ENCODE results near the gene LYPD6B. TPM values are rescaled to one million over a fixed set of nuclear protein-coding genes. Genes with fewer than 3 reads are reported as not detected.

LYPD6B gene
- total RNA-seq, 2 experiments from 2014 or later: not detected

DNA sequence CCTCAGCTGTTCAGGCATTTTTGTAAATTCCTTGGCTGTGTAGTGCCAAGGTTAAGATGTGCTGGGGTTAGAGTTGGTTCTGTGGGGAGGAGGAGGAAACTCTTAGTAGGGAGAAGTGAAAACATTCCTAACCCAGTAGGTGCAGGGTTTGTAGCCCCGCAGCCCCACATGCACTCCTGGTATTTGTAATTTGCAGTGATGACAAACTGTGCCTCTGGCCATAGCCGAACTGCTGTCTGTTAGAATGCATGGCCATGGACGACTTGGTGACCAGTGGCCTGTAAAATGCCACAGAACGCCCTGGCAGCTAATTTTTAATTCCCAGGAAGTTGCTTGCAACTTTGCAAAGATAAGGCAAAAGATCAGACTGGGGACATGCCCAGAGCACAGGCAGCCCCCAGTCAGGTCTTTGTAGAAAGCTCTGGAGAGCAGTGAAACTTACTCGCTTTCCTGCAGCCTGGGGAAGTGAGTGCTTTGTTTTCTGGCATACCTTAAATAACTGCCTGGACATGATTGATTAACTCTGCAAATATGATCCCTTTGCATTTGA lies 38.4 kb downstream of the LYPD6B start:
- Mint-ChIP-seq H3K27me3 (peaks cover 22% of the 10 kb centered on the region), H3K4me1 (no peaks in the 10 kb centered on the region), H3K27ac (no peak overlapping the region), H3K9me3 (no peaks in the 10 kb centered on the region), H3K4me3 (no peak overlapping the region), H3K36me3 (ENCODE audit: low read depth) (no peaks in the 10 kb centered on the region)
- ChIA-PET CTCF (no interaction called here), POLR2A (no interaction called here)
- DNase-seq: no peak

DNA sequence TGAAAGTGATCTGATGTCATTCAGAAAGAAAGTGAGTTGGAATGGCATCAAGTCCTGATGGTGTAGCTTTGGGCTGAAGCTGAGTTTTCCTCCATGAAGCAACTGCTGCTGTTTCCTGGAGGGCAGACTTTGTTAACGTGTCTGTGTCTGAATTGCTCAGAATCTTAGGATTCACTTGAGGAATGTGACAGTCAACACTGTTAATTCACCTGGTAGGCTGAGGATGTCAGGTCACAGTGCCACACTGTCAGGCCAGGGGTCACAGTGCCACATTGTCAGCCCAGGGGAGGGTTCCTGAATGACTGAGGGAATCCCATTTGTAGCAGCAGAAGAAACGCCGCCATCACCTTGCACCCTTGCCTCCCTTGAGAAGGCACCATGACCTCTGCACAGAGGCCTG lies 39.4 kb downstream of the LYPD6B start:
- CTCF ChIA-PET: interaction anchor here (0.6 kb wide), 1 partner anchor 8 kb away, joined by 4 read pairs; no protein-coding TSS in a partner anchor
- H3K9me3 Mint-ChIP-seq: no peaks in the 10 kb centered on the region
- H3K27ac Mint-ChIP-seq: no peak overlapping the region

DNA sequence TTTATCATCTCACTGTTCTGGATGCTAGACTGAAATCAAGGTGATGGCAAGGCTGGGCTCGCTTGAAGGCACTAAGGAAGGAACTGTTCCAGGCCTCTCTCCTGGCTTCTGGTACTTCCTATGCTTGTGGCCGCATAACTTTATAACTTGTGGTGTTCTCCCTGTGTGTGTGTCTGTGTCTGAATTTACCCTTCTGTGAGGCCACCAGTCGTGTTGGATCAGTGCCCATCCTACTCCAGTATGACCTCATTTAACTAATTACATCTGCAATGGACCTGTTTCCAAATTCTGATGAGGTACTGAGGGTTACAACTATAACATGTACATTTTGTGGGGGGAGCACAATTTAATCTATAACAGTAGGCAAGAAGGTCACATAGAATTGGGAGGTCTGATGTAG lies 41.6 kb downstream of the LYPD6B start:
- no peak for DNase-seq
- H3K36me3 Mint-ChIP-seq (ENCODE audit: low read depth): no peaks in the 10 kb centered on the region
- H3K27me3 Mint-ChIP-seq: peaks cover 26% of the 10 kb centered on the region
- POLR2A ChIA-PET: no interaction called here
- no peak overlapping the region for H3K27ac Mint-ChIP-seq
- H3K4me3 Mint-ChIP-seq: no peak overlapping the region
- H3K4me1 Mint-ChIP-seq: no peaks in the 10 kb centered on the region
- no peaks in the 10 kb centered on the region for H3K9me3 Mint-ChIP-seq
- CTCF ChIA-PET: no interaction called here

More for the DNA sequence above, 39.4 kb downstream of the LYPD6B start:
- Mint-ChIP-seq H3K36me3 (ENCODE audit: low read depth) (no peaks in the 10 kb centered on the region), H3K27me3 (peaks cover 23% of the 10 kb centered on the region), H3K4me1 (no peaks in the 10 kb centered on the region), H3K4me3 (no peak overlapping the region)
- POLR2A ChIA-PET: no interaction called here
- DNase-seq: no peak

DNA sequence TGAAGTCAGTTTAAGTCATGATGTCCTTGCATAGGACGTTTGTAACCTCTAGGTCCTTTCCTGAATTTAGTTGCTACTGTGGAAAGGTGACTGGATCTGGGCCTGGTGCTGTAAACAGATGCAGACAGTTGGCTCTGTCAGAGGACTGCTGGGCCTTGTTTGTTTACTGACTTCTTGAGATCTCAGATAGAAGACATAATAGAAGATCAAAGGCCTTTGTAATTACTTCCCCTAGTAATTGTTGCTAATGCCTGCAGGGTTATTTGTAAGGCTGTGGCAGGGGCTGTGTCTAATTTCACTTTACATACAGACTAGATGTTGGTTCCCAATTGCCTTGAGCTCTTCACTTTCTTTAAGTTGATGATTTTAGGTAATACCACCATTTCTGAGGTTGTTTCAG lies 42.5 kb downstream of the LYPD6B start:
- ChIA-PET CTCF (no interaction called here), POLR2A (no interaction called here)
- no peaks in the 10 kb centered on the region for H3K4me1 Mint-ChIP-seq
- peaks cover 22% of the 10 kb centered on the region for H3K27me3 Mint-ChIP-seq
- H3K36me3 Mint-ChIP-seq (ENCODE audit: low read depth): no peaks in the 10 kb centered on the region
- no peak overlapping the region for H3K27ac Mint-ChIP-seq
- no peaks in the 10 kb centered on the region for H3K9me3 Mint-ChIP-seq
- DNase-seq: no peak
- no peak overlapping the region for H3K4me3 Mint-ChIP-seq

DNA sequence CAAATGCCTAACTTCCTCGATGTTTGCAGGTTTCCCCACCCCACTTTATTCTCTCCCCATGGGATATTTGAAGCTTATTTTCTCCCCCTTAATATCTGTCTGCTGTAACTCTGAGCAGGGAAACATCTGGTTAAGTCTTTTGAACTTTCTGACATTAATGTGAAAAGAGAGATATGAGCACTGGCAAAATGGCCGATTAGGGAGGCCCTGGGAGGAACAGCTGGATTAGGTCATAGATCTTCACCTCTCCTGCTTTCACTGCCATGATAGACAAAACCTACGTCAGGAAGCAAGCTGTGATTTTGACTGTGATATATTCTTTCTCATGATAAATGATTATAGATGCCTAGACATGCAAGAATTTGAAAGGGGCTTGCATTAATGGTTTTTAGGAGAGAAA lies 43.6 kb downstream of the LYPD6B start:
- CTCF ChIA-PET: no interaction called here
- POLR2A ChIA-PET: no interaction called here

DNA sequence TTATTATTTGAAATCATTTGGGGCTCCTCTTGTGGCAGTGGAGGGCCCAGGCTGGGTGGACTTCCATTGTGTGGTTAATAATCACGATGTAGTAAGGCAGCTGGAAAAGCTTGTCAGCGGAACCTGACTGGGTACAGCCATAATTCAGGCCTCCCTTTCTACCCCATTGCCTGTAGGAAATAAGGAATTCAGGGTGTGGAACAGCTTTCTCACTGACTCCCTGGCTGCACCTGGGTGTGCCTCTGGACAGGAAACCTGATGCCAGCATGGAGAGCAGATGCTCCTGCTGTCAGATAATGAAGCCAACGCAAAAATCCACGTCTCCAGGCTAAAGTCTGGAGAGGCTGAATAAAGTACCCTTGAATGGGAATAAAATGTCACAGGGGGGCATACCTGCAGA lies 44.2 kb downstream of the LYPD6B start:
- Mint-ChIP-seq H3K4me1 (no peaks in the 10 kb centered on the region), H3K27ac (no peak overlapping the region), H3K4me3 (no peak overlapping the region), H3K36me3 (ENCODE audit: low read depth) (no peaks in the 10 kb centered on the region), H3K27me3 (peaks cover 17% of the 10 kb centered on the region), H3K9me3 (no peaks in the 10 kb centered on the region)
- ChIA-PET CTCF (no interaction called here), POLR2A (no interaction called here)
- DNase-seq: no peak

More for the DNA sequence above, 43.6 kb downstream of the LYPD6B start:
- H3K9me3 Mint-ChIP-seq: no peaks in the 10 kb centered on the region
- DNase-seq: no peak
- H3K4me1 Mint-ChIP-seq: no peaks in the 10 kb centered on the region
- peaks cover 18% of the 10 kb centered on the region for H3K27me3 Mint-ChIP-seq
- H3K4me3 Mint-ChIP-seq: no peak overlapping the region
- no peaks in the 10 kb centered on the region for H3K36me3 Mint-ChIP-seq (ENCODE audit: low read depth)
- H3K27ac Mint-ChIP-seq: no peak overlapping the region

DNA sequence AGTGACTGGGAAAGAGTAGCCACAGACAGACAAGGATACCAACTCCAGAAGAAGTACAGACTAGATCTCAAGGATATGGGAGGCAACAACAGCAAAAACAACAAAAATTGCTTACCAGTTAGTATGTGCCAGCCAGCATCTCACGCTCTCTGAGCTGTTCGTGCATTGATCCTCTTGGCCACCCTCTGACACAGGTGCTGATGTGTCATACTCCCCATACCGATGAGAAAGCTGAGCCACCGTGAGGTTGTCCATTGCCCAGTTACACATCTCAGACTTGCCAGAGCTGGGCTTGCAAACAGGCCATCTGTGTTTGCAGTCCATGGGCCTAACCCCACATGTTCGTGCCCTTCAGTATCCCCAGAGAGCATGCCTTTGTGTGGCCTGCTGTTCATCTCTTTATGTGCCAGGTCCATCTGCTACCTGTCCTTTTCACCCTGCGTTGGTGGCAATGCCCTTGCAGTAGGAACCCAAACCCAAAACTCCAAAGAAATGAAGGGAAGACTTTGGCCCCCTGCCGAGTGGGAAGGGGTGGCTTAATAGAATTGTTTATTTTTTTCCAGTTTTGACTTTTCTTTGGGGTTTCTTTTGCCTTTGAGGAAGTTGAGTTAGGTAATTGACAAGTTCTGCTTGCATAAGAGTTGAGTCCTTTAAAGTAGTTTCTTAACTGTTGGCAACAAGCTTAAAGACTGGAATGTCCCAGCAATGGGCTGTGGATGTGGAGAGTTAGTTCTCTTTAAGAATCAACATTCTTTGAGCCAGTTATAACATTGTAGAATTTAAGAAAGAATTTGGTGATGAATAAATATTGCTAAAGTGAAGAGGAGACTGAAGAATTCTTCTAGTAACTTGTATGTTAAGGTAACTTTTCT lies 46.7 kb downstream of the LYPD6B start:
- Mint-ChIP-seq H3K4me3 (no peak overlapping the region), H3K27ac (no peak overlapping the region), H3K9me3 (no peaks in the 10 kb centered on the region), H3K4me1 (no peaks in the 10 kb centered on the region), H3K36me3 (ENCODE audit: low read depth) (no peaks in the 10 kb centered on the region), H3K27me3 (peaks cover 24% of the 10 kb centered on the region)
- no peak for DNase-seq
- CTCF ChIA-PET: no interaction called here
- POLR2A ChIA-PET: no interaction called here

DNA sequence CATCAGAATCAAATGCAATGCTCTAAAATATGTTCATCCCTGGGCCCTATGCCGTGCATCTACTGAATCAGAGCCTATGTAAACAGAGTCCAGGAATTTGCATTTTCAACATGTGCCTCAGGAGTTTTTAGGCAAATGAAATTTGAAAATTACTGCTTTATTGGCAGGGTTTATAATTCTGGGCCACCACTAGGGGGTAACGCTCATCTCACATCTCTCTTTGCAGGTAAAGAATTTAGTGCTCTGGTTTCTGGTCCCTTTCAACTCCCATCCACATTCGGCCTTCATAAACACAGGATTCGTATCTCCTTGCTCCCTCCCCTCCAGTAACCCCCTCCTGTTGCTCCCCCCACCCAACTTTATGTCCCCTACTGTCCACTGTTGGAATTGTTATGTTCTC lies 49.3 kb downstream of the LYPD6B start:
- Mint-ChIP-seq H3K4me1 (no peaks in the 10 kb centered on the region), H3K36me3 (ENCODE audit: low read depth) (no peaks in the 10 kb centered on the region), H3K4me3 (no peak overlapping the region), H3K27ac (no peak overlapping the region), H3K9me3 (no peaks in the 10 kb centered on the region), H3K27me3 (peaks cover 29% of the 10 kb centered on the region)
- DNase-seq: no peak
- ChIA-PET POLR2A (no interaction called here), CTCF (no interaction called here)

DNA sequence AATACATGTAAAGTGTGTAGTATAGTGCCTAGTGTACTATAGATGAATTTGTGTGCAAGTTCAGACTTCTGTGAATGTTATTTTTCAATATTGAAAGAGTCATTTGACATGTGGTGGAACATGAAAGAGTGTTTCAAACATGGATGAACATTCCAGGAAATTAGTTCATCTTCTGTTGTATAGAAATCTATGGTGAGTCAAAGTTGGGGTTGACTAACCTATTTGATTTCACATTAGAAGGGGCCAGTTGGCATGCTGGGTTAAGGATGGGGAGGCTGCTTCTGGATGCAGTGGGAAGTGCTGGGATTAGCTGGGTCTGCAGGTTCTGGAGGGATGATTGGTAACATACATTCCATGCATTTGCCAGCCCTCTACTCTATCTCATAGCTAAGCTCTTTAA lies 50.6 kb downstream of the LYPD6B start:
- no peak overlapping the region for H3K4me3 Mint-ChIP-seq
- H3K9me3 Mint-ChIP-seq: no peaks in the 10 kb centered on the region
- ChIA-PET POLR2A (no interaction called here), CTCF (no interaction called here)
- H3K4me1 Mint-ChIP-seq: no peaks in the 10 kb centered on the region
- H3K27ac Mint-ChIP-seq: no peak overlapping the region
- H3K27me3 Mint-ChIP-seq: peaks cover 28% of the 10 kb centered on the region
- H3K36me3 Mint-ChIP-seq (ENCODE audit: low read depth): no peaks in the 10 kb centered on the region
- DNase-seq: no peak

DNA sequence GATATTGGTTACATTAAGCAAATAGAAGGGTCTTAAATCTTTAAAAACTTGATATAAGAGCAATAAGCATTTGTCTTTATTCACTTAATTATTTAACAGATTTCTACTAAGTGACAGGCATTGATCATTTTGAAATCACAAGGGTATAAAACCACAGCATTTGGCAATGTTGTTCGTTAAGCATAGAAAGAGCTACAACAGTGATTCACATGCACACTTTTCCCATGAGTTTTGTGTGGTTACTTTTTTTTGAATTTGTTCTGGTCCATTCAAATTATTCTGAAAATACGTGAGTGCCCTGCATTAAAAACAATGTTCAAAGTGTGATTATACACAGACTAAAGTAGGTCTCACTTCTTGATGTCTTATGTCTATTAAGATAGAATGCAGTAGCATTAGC lies 52.2 kb downstream of the LYPD6B start:
- no peak for DNase-seq
- Mint-ChIP-seq H3K36me3 (ENCODE audit: low read depth) (no peaks in the 10 kb centered on the region), H3K4me1 (no peaks in the 10 kb centered on the region), H3K27ac (no peak overlapping the region), H3K4me3 (no peak overlapping the region), H3K9me3 (no peaks in the 10 kb centered on the region), H3K27me3 (peaks cover 34% of the 10 kb centered on the region)
- ChIA-PET CTCF (no interaction called here), POLR2A (no interaction called here)

DNA sequence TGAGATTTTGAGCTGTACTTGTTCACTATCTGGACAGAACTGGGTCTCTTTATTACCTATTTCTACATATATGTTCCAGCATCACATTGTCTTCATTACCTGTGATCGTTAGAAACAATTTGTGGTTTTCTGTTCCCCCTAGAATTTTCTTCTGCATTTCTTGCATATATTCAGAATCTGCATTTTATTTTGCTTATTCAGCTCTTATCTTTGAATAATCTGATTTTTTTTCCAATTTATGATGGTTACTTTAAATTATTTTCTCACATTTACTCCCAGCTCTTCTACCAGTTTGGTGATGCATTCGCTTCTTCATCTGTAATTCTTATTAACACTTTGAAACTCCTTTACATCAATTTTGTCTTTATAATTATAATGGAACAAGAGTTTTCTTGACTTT lies 55.1 kb downstream of the LYPD6B start:
- DNase-seq: no peak
- Mint-ChIP-seq H3K4me1 (no peaks in the 10 kb centered on the region), H3K36me3 (ENCODE audit: low read depth) (no peaks in the 10 kb centered on the region), H3K9me3 (no peaks in the 10 kb centered on the region), H3K4me3 (no peak overlapping the region), H3K27me3 (peaks cover 31% of the 10 kb centered on the region), H3K27ac (no peak overlapping the region)
- ChIA-PET CTCF (no interaction called here), POLR2A (no interaction called here)

DNA sequence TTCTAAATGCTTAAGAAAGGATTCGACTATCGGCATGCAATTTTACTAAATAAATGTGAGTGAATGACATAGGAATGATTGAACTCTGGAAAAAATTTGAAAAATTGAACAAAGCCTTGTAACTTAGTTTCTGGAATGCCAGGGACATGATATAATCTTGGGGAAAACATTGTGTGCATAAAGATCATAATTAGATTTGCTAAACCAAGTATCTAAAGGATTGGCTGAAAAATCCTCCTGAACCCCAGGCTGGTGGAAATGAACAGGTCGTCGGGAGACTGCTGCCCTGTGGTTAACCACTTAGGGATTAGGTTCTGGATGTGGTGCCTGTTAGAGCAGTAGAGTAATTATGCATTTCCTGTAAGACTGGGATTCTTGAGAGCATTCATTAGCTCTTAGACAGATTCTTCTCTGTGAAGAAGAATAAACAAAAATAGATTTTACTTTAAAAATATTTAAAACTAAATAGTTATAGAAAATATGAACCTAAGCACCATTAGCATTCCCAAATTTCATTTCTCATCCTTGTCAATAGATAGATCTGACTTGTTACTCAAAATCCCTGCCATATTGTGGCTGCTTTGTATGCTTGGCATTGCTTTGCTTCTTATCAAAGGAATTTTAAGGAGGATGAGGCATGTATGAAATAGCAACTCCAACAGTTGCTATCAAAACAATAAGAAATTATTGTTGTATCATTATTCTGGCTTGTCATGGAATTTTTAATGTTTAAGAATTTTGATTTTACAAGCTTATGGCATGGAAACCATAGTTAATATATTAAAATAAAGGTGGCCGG lies 55.9 kb downstream of the LYPD6B start:
- Mint-ChIP-seq H3K4me1 (no peaks in the 10 kb centered on the region), H3K36me3 (ENCODE audit: low read depth) (no peaks in the 10 kb centered on the region), H3K27me3 (peaks cover 30% of the 10 kb centered on the region), H3K9me3 (no peaks in the 10 kb centered on the region), H3K27ac (no peak overlapping the region), H3K4me3 (no peak overlapping the region)
- CTCF ChIA-PET: no interaction called here
- POLR2A ChIA-PET: no interaction called here
- no peak for DNase-seq

DNA sequence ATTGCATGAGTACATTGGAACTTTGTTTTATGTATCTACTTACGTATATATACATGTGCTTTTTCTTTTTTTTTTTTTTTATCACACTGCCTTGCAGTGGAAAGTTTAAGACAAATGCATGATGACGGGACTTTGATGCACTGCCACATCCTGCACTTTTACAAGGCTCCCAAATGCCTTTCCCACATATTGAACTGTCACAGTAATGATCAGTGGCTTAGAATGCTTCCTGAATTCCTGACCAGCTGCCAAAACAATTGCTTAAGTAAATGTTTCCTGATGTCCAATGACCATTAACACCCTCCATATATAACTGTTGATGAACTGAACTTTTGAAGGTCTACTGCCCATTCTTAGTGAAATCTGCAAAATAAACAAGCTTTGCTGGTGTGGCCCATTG lies 60.2 kb downstream of the LYPD6B start:
- no peaks in the 10 kb centered on the region for H3K9me3 Mint-ChIP-seq
- ChIA-PET POLR2A (no interaction called here), CTCF (interaction anchor here (0.7 kb wide), 1 partner anchor 1670 kb away, joined by 3 read pairs; no protein-coding TSS in a partner anchor)
- peaks cover 13% of the 10 kb centered on the region for H3K27me3 Mint-ChIP-seq
- no peaks in the 10 kb centered on the region for H3K36me3 Mint-ChIP-seq (ENCODE audit: low read depth)
- H3K4me3 Mint-ChIP-seq: no peak overlapping the region
- H3K4me1 Mint-ChIP-seq: no peaks in the 10 kb centered on the region
- no peak overlapping the region for H3K27ac Mint-ChIP-seq
- DNase-seq: no peak
